Uterus (tissue), 2 donors: ENCODE data around the gene PLEKHN1.

Experiments used
- CTCF ChIP-seq, 4 experiments: fragments of 200-600 bp in 2 of 4; fragments of 450-650 bp in 2 of 4; sonication (generic) in 2 of 4; IDR thresholded peaks; one replicate each; pipeline ENCODE4 v1.5.1; 2016 to 2019; ENCODE audit warnings: antibody characterized with exemption in 4 of 4, mild to moderate bottlenecking in 2 of 4, moderate library complexity in 1 of 4
- POLR2A ChIP-seq, 2 donors: fragments of 450-650 bp; IDR thresholded peaks; one replicate each; pipeline ENCODE4 v1.6.1; 2016; ENCODE audit warnings: antibody characterized with exemption in 2 of 2, mild to moderate bottlenecking in 1 of 2, moderate library complexity in 1 of 2

GRCh38 chr1:1023700-1024099, 57.4 kb downstream of the PLEKHN1 start:
- TF ChIP-seq CTCF (IDR thresholded peaks at IDR 0.05) (no peak), POLR2A (IDR thresholded peaks at IDR 0.05) (no peak)
